GM12873 (cell line): ENCODE data around the gene FNDC11.

Experiments
- CTCF ChIP-seq: IDR thresholded peaks from 2 replicates; pipeline ENCODE4 v1.5.1; 2012; ENCODE audit warnings: low read depth, mild to moderate bottlenecking, moderate library complexity, low read length, control low read depth; ENCODE audit not compliant: insufficient read depth; ENCODE audit errors: missing control alignments

The FNDC11 gene

GRCh38 chr20:63520934-63521601 is 32.9 kb upstream of the FNDC11 start:
- peak; percentile 16 for TF ChIP-seq CTCF

- no peak for TF ChIP-seq CTCF
These were observed 32.4 kb upstream of the FNDC11 start for GRCh38 chr20:63521602-63522001.

- TF ChIP-seq CTCF = no peak
These were observed 31.7 kb upstream of the FNDC11 start for GRCh38 chr20:63522091-63522868.

GRCh38 chr20:63522981-63523611 is 30.9 kb upstream of the FNDC11 start:
- no peak for TF ChIP-seq CTCF

- TF ChIP-seq CTCF = no peak
These were observed 28.8 kb upstream of the FNDC11 start for GRCh38 chr20:63525185-63525584.

- no peak for TF ChIP-seq CTCF
These were observed 28.0 kb upstream of the FNDC11 start for GRCh38 chr20:63525971-63526370.

- TF ChIP-seq CTCF = no peak
These were observed 26.8 kb upstream of the FNDC11 start for GRCh38 chr20:63527184-63527583.
